H9 (cell line): ENCODE data around the gene FBXO5. TPM values are rescaled to one million over a fixed set of nuclear protein-coding genes. Genes with fewer than 3 reads are reported as not detected.

Experiments
- DNase-seq: peaks from one replicate; pipeline ENCODE4 v3.0.0-alpha.2; 2017
- H2AFZ ChIP-seq: one replicate; pipeline ENCODE4 v1.6.1; 2013; ENCODE audit warnings: mild to moderate bottlenecking, low read length, control low read depth, moderate library complexity
- H2AK5ac ChIP-seq: 2 replicates; pipeline ENCODE4 v1.6.1; 2013; ENCODE audit warnings: low read length, control low read depth, mixed read lengths; ENCODE audit not compliant: insufficient read length
- H2BK120ac ChIP-seq: one replicate; pipeline ENCODE4 v1.6.1; 2013; ENCODE audit warnings: low read depth, mild to moderate bottlenecking, low read length, control low read depth, inconsistent platforms; ENCODE audit not compliant: poor library complexity, severe bottlenecking
- H2BK12ac ChIP-seq: 2 replicates; pipeline ENCODE4 v1.6.1; 2013; ENCODE audit warnings: low read length, control low read depth, mixed read lengths, low read depth; ENCODE audit not compliant: insufficient read length
- H2BK15ac ChIP-seq: 2 replicates; pipeline ENCODE4 v1.6.1; 2013; ENCODE audit warnings: low read depth, low read length, control low read depth
- H2BK20ac ChIP-seq: one replicate; pipeline ENCODE4 v1.6.1; 2013; ENCODE audit warnings: low read depth, mild to moderate bottlenecking, low read length, control low read depth, inconsistent platforms; ENCODE audit not compliant: poor library complexity, severe bottlenecking
- H2BK5ac ChIP-seq: 2 replicates; pipeline ENCODE4 v1.6.1; 2013; ENCODE audit warnings: low read length, control low read depth, mixed read lengths; ENCODE audit not compliant: insufficient read length
- H3K14ac ChIP-seq: 2 replicates; pipeline ENCODE4 v1.6.1; 2013; ENCODE audit warnings: low read length, control low read depth; ENCODE audit not compliant: insufficient read depth
- H3K18ac ChIP-seq: 2 replicates; pipeline ENCODE4 v1.6.1; 2013; ENCODE audit warnings: low read depth, mild to moderate bottlenecking, mixed read lengths, low read length, control low read depth; ENCODE audit not compliant: insufficient read length
- H3K23ac ChIP-seq: 2 replicates; pipeline ENCODE4 v1.6.1; 2013; ENCODE audit warnings: low read length, control low read depth, mixed read lengths, low read depth; ENCODE audit not compliant: insufficient read length
- H3K23me2 ChIP-seq: 2 replicates; pipeline ENCODE4 v1.6.1; 2013; ENCODE audit warnings: low read depth, mild to moderate bottlenecking, mixed read lengths, low read length, control low read depth; ENCODE audit not compliant: insufficient read length, poor library complexity, severe bottlenecking
- H3K27ac ChIP-seq: 2 replicates; pipeline ENCODE4 v1.5.1; 2013; ENCODE audit warnings: low read length, control low read depth, mixed read lengths, low read depth; ENCODE audit not compliant: insufficient read length
- H3K27me3 ChIP-seq: 2 replicates; pipeline ENCODE4 v1.6.1; 2013; ENCODE audit warnings: low read length, control low read depth, inconsistent platforms; ENCODE audit not compliant: insufficient read depth
- H3K4ac ChIP-seq: 2 replicates; pipeline ENCODE4 v1.6.1; 2013; ENCODE audit warnings: low read depth, mild to moderate bottlenecking, control low read depth, inconsistent platforms, low read length, moderate library complexity
- H3K4me1 ChIP-seq: 2 replicates; pipeline ENCODE4 v1.6.1; 2013; ENCODE audit warnings: low read length, control low read depth, inconsistent platforms; ENCODE audit not compliant: insufficient read depth
- H3K4me2 ChIP-seq: 2 replicates; pipeline ENCODE4 v1.6.1; 2013; ENCODE audit warnings: low read length, control low read depth, mixed read lengths; ENCODE audit not compliant: insufficient read length, insufficient read depth
- H3K56ac ChIP-seq: 2 replicates; pipeline ENCODE4 v1.6.1; 2013; ENCODE audit warnings: low read depth, mild to moderate bottlenecking, mixed read lengths, low read length, control low read depth; ENCODE audit not compliant: insufficient read length
- H3K79me1 ChIP-seq: 2 replicates; pipeline ENCODE4 v1.6.1; 2013; ENCODE audit warnings: low read depth, mild to moderate bottlenecking, moderate library complexity, low read length, control low read depth, inconsistent platforms; ENCODE audit not compliant: insufficient read depth, poor library complexity, severe bottlenecking
- H3K79me2 ChIP-seq: 2 replicates; pipeline ENCODE4 v1.6.1; 2013; ENCODE audit warnings: low read length, control low read depth, inconsistent platforms; ENCODE audit not compliant: insufficient read depth
- H3K9ac ChIP-seq: 2 replicates; pipeline ENCODE4 v1.6.1; 2013; ENCODE audit warnings: low read length, control low read depth, mixed read lengths; ENCODE audit not compliant: insufficient read length; ENCODE audit errors: extremely low read depth
- H3K9me3 ChIP-seq: one replicate; pipeline ENCODE4 v1.6.1; 2013; ENCODE audit warnings: low read depth, low read length, inconsistent platforms; ENCODE audit not compliant: control insufficient read depth
- H3T11ph ChIP-seq: one replicate; pipeline ENCODE4 v1.6.1; 2013; ENCODE audit warnings: mild to moderate bottlenecking, low read length, control low read depth, inconsistent platforms
- H4K20me1 ChIP-seq: one replicate; pipeline ENCODE4 v1.6.1; 2013; ENCODE audit not compliant: control insufficient read depth, insufficient read length, insufficient read depth
- H4K5ac ChIP-seq: 2 replicates; pipeline ENCODE4 v1.6.1; 2013; ENCODE audit warnings: low read depth, mild to moderate bottlenecking, mixed read lengths, low read length, control low read depth; ENCODE audit not compliant: insufficient read length
- H4K8ac ChIP-seq: replicated peaks from 2 replicates; pipeline ENCODE4 v1.6.1; 2013; ENCODE audit warnings: low read length, control low read depth, mixed read lengths, low read depth; ENCODE audit not compliant: insufficient read length
- H4K91ac ChIP-seq: 2 replicates; pipeline ENCODE4 v1.6.1; 2013; ENCODE audit warnings: low read depth, mild to moderate bottlenecking, moderate library complexity, mixed read lengths, low read length, control low read depth; ENCODE audit not compliant: insufficient read length
- H3K27ac Mint-ChIP-seq, 3 experiments: 2 replicates in 2 of 3; 3 replicates in 1 of 3; pipeline ENCODE4 v1.8.0; 2020 to 2021; ENCODE audit warnings: mixed read lengths in 3 of 3, mild to moderate bottlenecking in 1 of 3, moderate library complexity in 1 of 3
- H3K27me3 Mint-ChIP-seq: 2 replicates; pipeline ENCODE4 v1.8.0; 2021; ENCODE audit warnings: low read depth, mild to moderate bottlenecking, moderate library complexity, mixed read lengths
- H3K36me3 Mint-ChIP-seq, 3 experiments: 2 replicates in 2 of 3; 3 replicates in 1 of 3; pipeline ENCODE4 v1.8.0; 2020 to 2021; ENCODE audit warnings: low read depth in 3 of 3, mixed read lengths in 3 of 3; ENCODE audit not compliant: insufficient read depth in 1 of 3
- H3K4me1 Mint-ChIP-seq, 2 experiments: 2 replicates each; pipeline ENCODE4 v1.8.0; 2020; ENCODE audit warnings: mixed read lengths in 2 of 2
- H3K4me3 Mint-ChIP-seq, 2 experiments: 2 replicates in 1 of 2; 3 replicates in 1 of 2; pipeline ENCODE4 v1.8.0; 2020 to 2021; ENCODE audit warnings: mild to moderate bottlenecking in 2 of 2, mixed read lengths in 2 of 2, moderate library complexity in 1 of 2
- H3K9me3 Mint-ChIP-seq, 2 experiments: 2 replicates in 1 of 2; 3 replicates in 1 of 2; pipeline ENCODE4 v1.8.0; 2020; ENCODE audit warnings: mild to moderate bottlenecking in 2 of 2, mixed read lengths in 2 of 2, moderate library complexity in 1 of 2
- WGBS: extraction: QIAGEN DNeasy Blood & Tissue Kit; methylation state at CpG from one replicate; pipeline ENCODE4 v1.1.7; 2013; ENCODE audit warnings: missing lambda C conversion rate, low lambda C conversion rate, mixed read lengths; ENCODE audit not compliant: insufficient read length; ENCODE audit errors: extremely low coverage; 5-methylcytosine and 5-hydroxymethylcytosine counted together
- total RNA-seq: library from RNA; stranded (reverse); gene quantifications from 2 replicates; pipeline ENCODE4 v1.2.1, GENCODE V29; 2021
- TF ChIP-seq, protein P1 (sequence below): fragments of 200-600 bp; sonication (generic); conservative IDR thresholded peaks from 3 replicates; pipeline ENCODE4 v1.8.0; 2021; ENCODE audit warnings: antibody characterized with exemption, mild to moderate bottlenecking

Gene FBXO5
- total RNA-seq, 1 experiment from 2014 or later: 47.6 TPM

GRCh38 chr6:152959333-152959732 is 23.5 kb downstream of the FBXO5 start:
- H3K9me3 Mint-ChIP-seq: no peaks in the 10 kb centered on the region; a peak in 1 of 5 replicates
- DNase-seq: no peak
- Histone ChIP-seq H3T11ph (no peak overlapping the region), H3K4ac (no peak overlapping the region), H3K9me3 (no peaks in the 10 kb centered on the region), H4K8ac (no peak overlapping the region), H2AK5ac (no peak overlapping the region), H2BK15ac (no peak overlapping the region), H3K4me2 (no peak overlapping the region), H2BK120ac (no peak overlapping the region), H3K56ac (no peak overlapping the region), H2AFZ (no peak overlapping the region), H3K79me2 (no peaks in the 10 kb centered on the region), H3K9ac (no peak overlapping the region), H3K23me2 (no peaks in the 10 kb centered on the region), H4K20me1 (no peaks in the 10 kb centered on the region), H3K18ac (no peak overlapping the region), H4K91ac (no peak overlapping the region), H3K4me1 (no peaks in the 10 kb centered on the region), H4K5ac (no peak overlapping the region), H2BK20ac (no peak overlapping the region), H3K27ac (no peak overlapping the region), H3K79me1 (no peaks in the 10 kb centered on the region), H3K14ac (no peak overlapping the region), H3K23ac (no peak overlapping the region), H3K27me3 (no peaks in the 10 kb centered on the region), H2BK5ac (no peak overlapping the region), H2BK12ac (no peak overlapping the region)
- H3K27ac Mint-ChIP-seq: no peak overlapping the region; a peak in 1 of 7 replicates
- no CpG with 5 or more reads among the region's 24 CpGs for WGBS
- H3K4me1 Mint-ChIP-seq: peaks cover 0 to 2% of the 10 kb centered on the region in 2 experiments; a peak in 1 of 4 replicates
- no peaks in the 10 kb centered on the region for H3K36me3 Mint-ChIP-seq
- TF ChIP-seq, protein P1, sequence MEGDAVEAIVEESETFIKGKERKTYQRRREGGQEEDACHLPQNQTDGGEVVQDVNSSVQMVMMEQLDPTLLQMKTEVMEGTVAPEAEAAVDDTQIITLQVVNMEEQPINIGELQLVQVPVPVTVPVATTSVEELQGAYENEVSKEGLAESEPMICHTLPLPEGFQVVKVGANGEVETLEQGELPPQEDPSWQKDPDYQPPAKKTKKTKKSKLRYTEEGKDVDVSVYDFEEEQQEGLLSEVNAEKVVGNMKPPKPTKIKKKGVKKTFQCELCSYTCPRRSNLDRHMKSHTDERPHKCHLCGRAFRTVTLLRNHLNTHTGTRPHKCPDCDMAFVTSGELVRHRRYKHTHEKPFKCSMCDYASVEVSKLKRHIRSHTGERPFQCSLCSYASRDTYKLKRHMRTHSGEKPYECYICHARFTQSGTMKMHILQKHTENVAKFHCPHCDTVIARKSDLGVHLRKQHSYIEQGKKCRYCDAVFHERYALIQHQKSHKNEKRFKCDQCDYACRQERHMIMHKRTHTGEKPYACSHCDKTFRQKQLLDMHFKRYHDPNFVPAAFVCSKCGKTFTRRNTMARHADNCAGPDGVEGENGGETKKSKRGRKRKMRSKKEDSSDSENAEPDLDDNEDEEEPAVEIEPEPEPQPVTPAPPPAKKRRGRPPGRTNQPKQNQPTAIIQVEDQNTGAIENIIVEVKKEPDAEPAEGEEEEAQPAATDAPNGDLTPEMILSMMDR: no peak
- no peak overlapping the region for H3K4me3 Mint-ChIP-seq
- H3K27me3 Mint-ChIP-seq: peaks cover 2% of the 10 kb centered on the region; the same call in 1 of the 2 replicates
